Trophoblast cell (in vitro differentiated cells and primary cell): Measurements from ENCODE around the gene RAB20.

Experiments used
- DNase-seq, 2 donors: peaks; one replicate each; pipeline ENCODE4 v3.0.0-alpha.2; 2016
- H2AFZ ChIP-seq: 2 replicates; pipeline ENCODE4 v1.6.1; 2013; ENCODE audit warnings: low read length, moderate library complexity, mild to moderate bottlenecking; ENCODE audit not compliant: insufficient read depth, poor library complexity
- H2AK5ac ChIP-seq: 2 replicates; pipeline ENCODE4 v1.6.1; 2013; ENCODE audit warnings: mild to moderate bottlenecking, low read length
- H2BK120ac ChIP-seq: 2 replicates; pipeline ENCODE4 v1.6.1; 2013; ENCODE audit warnings: low read length, mild to moderate bottlenecking, moderate library complexity; ENCODE audit not compliant: insufficient read depth, poor library complexity
- H2BK12ac ChIP-seq: 2 replicates; pipeline ENCODE4 v1.6.1; 2013; ENCODE audit warnings: mild to moderate bottlenecking, low read length, moderate library complexity
- H2BK5ac ChIP-seq: 2 replicates; pipeline ENCODE4 v1.6.1; 2013; ENCODE audit warnings: low read length, low read depth, moderate library complexity, mild to moderate bottlenecking; ENCODE audit not compliant: poor library complexity
- H3K14ac ChIP-seq: 2 replicates; pipeline ENCODE4 v1.6.1; 2013; ENCODE audit warnings: mild to moderate bottlenecking, low read length
- H3K18ac ChIP-seq: 2 replicates; pipeline ENCODE4 v1.6.1; 2013; ENCODE audit warnings: mild to moderate bottlenecking, low read length
- H3K23ac ChIP-seq: 2 replicates; pipeline ENCODE4 v1.6.1; 2013; ENCODE audit warnings: low read length
- H3K27ac ChIP-seq: 2 replicates; pipeline ENCODE4 v1.5.1; 2013; ENCODE audit warnings: low read depth, mild to moderate bottlenecking, inconsistent platforms, low read length, moderate library complexity
- H3K27me3 ChIP-seq: 2 replicates; pipeline ENCODE4 v1.6.1; 2013; ENCODE audit warnings: inconsistent platforms, mild to moderate bottlenecking, low read length, moderate library complexity; ENCODE audit not compliant: insufficient read depth
- H3K36me3 ChIP-seq, 2 experiments: 1 replicate in 1 of 2; 2 replicates in 1 of 2; pipeline ENCODE4 v1.6.1; 2013; ENCODE audit warnings: low read length in 2 of 2, mild to moderate bottlenecking in 2 of 2, moderate library complexity in 1 of 2; ENCODE audit not compliant: insufficient read depth in 2 of 2, control insufficient read depth in 1 of 2
- H3K4ac ChIP-seq: 2 replicates; pipeline ENCODE4 v1.6.1; 2013; ENCODE audit warnings: low read depth, mild to moderate bottlenecking, low read length, moderate library complexity
- H3K4me1 ChIP-seq, 2 experiments: 1 replicate in 1 of 2; 2 replicates in 1 of 2; pipeline ENCODE4 v1.6.1; 2013; ENCODE audit warnings: low read length in 2 of 2, mild to moderate bottlenecking in 2 of 2, moderate library complexity in 1 of 2; ENCODE audit not compliant: insufficient read depth in 2 of 2, control insufficient read depth in 1 of 2
- H3K4me2 ChIP-seq: 2 replicates; pipeline ENCODE4 v1.6.1; 2013; ENCODE audit warnings: inconsistent platforms, mild to moderate bottlenecking, low read length, moderate library complexity
- H3K4me3 ChIP-seq: 2 replicates; pipeline ENCODE4 v1.5.1; 2013; ENCODE audit warnings: mild to moderate bottlenecking, low read depth, low read length, inconsistent platforms
- H3K79me1 ChIP-seq: one replicate; pipeline ENCODE4 v1.6.1; 2013; ENCODE audit warnings: low read length
- H3K79me2 ChIP-seq: 2 replicates; pipeline ENCODE4 v1.6.1; 2013; ENCODE audit warnings: low read length, mild to moderate bottlenecking; ENCODE audit not compliant: control insufficient read depth, insufficient read depth, poor library complexity
- H3K9ac ChIP-seq: 2 replicates; pipeline ENCODE4 v1.6.1; 2013; ENCODE audit warnings: mild to moderate bottlenecking, low read length
- H3K9me3 ChIP-seq: 2 replicates; pipeline ENCODE4 v1.6.1; 2013; ENCODE audit warnings: low read depth, mild to moderate bottlenecking, control low read depth, inconsistent platforms, low read length; ENCODE audit not compliant: insufficient read depth
- H4K12ac ChIP-seq: 2 replicates; pipeline ENCODE4 v1.6.1; 2013; ENCODE audit warnings: low read depth, mild to moderate bottlenecking, low read length, moderate library complexity
- H4K8ac ChIP-seq: 2 replicates; pipeline ENCODE4 v1.6.1; 2013; ENCODE audit warnings: low read depth, mild to moderate bottlenecking, low read length, moderate library complexity
- H4K91ac ChIP-seq: one replicate; pipeline ENCODE4 v1.6.1; 2013; ENCODE audit warnings: low read depth, mild to moderate bottlenecking, low read length, moderate library complexity
- WGBS: extraction: QIAGEN DNeasy Blood & Tissue Kit; methylation state at CpG from one replicate; pipeline ENCODE4 v1.1.7; 2013; ENCODE audit warnings: missing lambda C conversion rate; ENCODE audit not compliant: insufficient read length, insufficient coverage; ENCODE audit errors: extremely low coverage; 5-methylcytosine and 5-hydroxymethylcytosine counted together

Gene RAB20

GRCh38 chr13:110478405-110479214, 82.9 kb downstream of the RAB20 start:
- H2BK120ac ChIP-seq, result no peak overlapping the region
- H2BK5ac ChIP-seq, result no peak overlapping the region
- no peak overlapping the region for H4K91ac ChIP-seq
- H3K36me3 ChIP-seq, result peaks cover 73 to 85% of the 10 kb centered on the region in 2 experiments
- H3K79me1 ChIP-seq, result peaks cover 6% of the 10 kb centered on the region
- H2AFZ ChIP-seq, result no peak overlapping the region
- H3K9ac ChIP-seq, result no peak overlapping the region
- H3K4ac ChIP-seq, result no peak overlapping the region
- no peaks in the 10 kb centered on the region for H3K79me2 ChIP-seq
- no peaks in the 10 kb centered on the region for H3K27me3 ChIP-seq
- H4K12ac ChIP-seq, result no peak overlapping the region
- no peak overlapping the region for H3K27ac ChIP-seq
- H2BK12ac ChIP-seq, result peak overlapping the region; percentile 15
- H3K9me3 ChIP-seq, result peaks cover 10% of the 10 kb centered on the region
- H3K18ac ChIP-seq, result no peak overlapping the region
- DNase-seq, result peak in 1 of 2 donors; percentile 28
- H3K4me3 ChIP-seq, result no peak overlapping the region
- H3K14ac ChIP-seq, result no peak overlapping the region
- WGBS, result no CpG with 5 or more reads among the region's 16 CpGs
- peaks cover 6 to 12% of the 10 kb centered on the region in 2 experiments for H3K4me1 ChIP-seq
- no peak overlapping the region for H3K23ac ChIP-seq
- no peak overlapping the region for H2AK5ac ChIP-seq
- no peak overlapping the region for H4K8ac ChIP-seq
- no peak overlapping the region for H3K4me2 ChIP-seq

DNA sequence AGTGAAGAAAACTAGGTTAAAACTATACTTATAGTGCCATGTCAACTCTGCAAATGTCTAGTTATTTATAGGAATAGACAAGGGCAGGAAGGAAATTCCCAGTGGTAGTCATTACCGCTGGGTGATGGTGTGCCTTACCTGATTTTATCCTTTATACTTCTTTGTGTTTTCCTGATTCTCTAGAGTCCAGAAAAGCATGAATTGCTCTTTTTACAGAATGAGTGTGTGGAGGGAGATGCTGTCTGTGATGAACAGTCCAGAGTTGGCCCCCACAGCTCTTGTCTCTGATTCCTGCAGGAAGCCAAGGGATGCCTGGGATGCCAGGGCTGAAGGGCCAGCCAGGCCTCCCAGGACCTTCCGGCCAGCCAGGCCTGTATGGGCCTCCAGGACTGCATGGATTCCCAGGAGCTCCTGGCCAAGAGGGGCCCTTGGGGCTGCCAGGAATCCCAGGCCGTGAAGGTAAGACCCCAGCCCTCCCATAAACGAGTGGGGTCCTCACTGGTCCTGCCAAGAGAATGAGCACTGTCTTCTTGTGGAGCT, 83.7 kb downstream of the RAB20 start:
- Histone ChIP-seq H4K12ac (no peak overlapping the region), H3K79me1 (peaks cover 6% of the 10 kb centered on the region), H3K27me3 (no peaks in the 10 kb centered on the region), H3K4ac (no peak overlapping the region), H3K23ac (no peak overlapping the region), H3K9me3 (peaks cover 10% of the 10 kb centered on the region), H3K4me3 (no peak overlapping the region), H3K9ac (no peak overlapping the region), H4K8ac (no peak overlapping the region), H2BK120ac (no peak overlapping the region), H3K79me2 (no peaks in the 10 kb centered on the region), H2AK5ac (no peak overlapping the region), H2AFZ (no peak overlapping the region), H3K4me2 (no peak overlapping the region), H3K18ac (no peak overlapping the region), H3K36me3 (peaks cover 73 to 83% of the 10 kb centered on the region in 2 experiments), H3K14ac (no peak overlapping the region), H3K27ac (no peak overlapping the region), H3K4me1 (peaks cover 6 to 12% of the 10 kb centered on the region in 2 experiments), H2BK5ac (no peak overlapping the region), H4K91ac (no peak overlapping the region), H2BK12ac (no peak overlapping the region)
- WGBS, result no CpG with 5 or more reads among the region's 4 CpGs
- DNase-seq, result no peak

GRCh38 chr13:110476220-110476617, 85.3 kb downstream of the RAB20 start:
- no CpG with 5 or more reads among the region's 12 CpGs for WGBS
- no peaks in the 10 kb centered on the region for H3K79me2 ChIP-seq
- H3K4ac ChIP-seq, result no peak overlapping the region

DNA sequence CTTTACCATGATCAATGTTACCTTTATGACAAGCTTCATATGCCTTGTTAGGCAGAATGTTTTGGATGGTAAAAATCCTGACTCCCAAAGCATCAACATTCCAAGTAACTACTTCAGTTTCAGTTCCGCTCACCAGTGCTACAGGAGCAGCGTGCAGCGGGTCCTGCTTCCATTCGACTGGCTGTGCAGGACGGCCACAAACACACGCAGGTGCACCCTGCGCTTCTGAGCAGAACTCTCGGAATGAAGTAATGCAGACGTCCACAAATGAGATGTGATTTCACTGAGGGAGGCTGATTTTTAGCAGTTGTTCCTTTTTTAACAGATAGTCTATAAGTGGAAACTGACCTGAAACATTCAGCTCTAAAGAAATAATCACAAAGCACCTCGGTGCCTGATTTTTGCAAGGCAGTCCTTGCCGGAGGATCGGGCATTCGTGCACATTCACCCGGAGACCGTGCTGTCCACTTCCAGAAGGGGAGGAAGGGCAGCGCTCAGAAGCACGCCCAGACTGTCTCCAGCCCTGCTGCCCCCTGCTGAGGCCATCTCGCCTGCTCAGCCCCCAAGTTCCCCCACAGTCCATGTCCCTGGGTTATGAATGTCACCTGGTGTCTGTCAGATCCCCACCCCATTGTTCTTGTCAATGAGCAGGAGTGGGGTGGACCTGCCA, 85.8 kb downstream of the RAB20 start:
- Histone ChIP-seq H2BK120ac (no peak overlapping the region), H4K91ac (no peak overlapping the region), H3K4me3 (no peak overlapping the region), H3K18ac (no peak overlapping the region), H2BK5ac (no peak overlapping the region), H3K9me3 (peaks cover 10% of the 10 kb centered on the region), H3K9ac (no peak overlapping the region), H2AK5ac (no peak overlapping the region), H4K8ac (no peak overlapping the region), H3K4me1 (peaks cover 6 to 12% of the 10 kb centered on the region in 2 experiments), H3K79me1 (peaks cover 6% of the 10 kb centered on the region), H3K23ac (no peak overlapping the region), H3K14ac (no peak overlapping the region), H2AFZ (no peak overlapping the region), H3K4ac (no peak overlapping the region), H3K36me3 (peaks cover 73 to 84% of the 10 kb centered on the region in 2 experiments), H3K27ac (no peak overlapping the region), H2BK12ac (no peak overlapping the region), H3K79me2 (no peaks in the 10 kb centered on the region), H3K27me3 (no peaks in the 10 kb centered on the region), H4K12ac (no peak overlapping the region), H3K4me2 (no peak overlapping the region)
- no peak for DNase-seq
- WGBS, result no CpG with 5 or more reads among the region's 18 CpGs

More at GRCh38 chr13:110476220-110476617, 85.3 kb downstream of the RAB20 start:
- H2BK12ac ChIP-seq, result no peak overlapping the region
- peak overlapping the region; percentile 18 for H3K4me3 ChIP-seq
- H2AK5ac ChIP-seq, result no peak overlapping the region
- H3K9me3 ChIP-seq, result peaks cover 10% of the 10 kb centered on the region
- H3K27me3 ChIP-seq, result no peaks in the 10 kb centered on the region
- no peak overlapping the region for H3K9ac ChIP-seq
- no peak overlapping the region for H4K8ac ChIP-seq
- H4K12ac ChIP-seq, result no peak overlapping the region
- H3K18ac ChIP-seq, result no peak overlapping the region
- no peak overlapping the region for H2BK120ac ChIP-seq
- no peak overlapping the region for H3K27ac ChIP-seq
- H3K4me2 ChIP-seq, result no peak overlapping the region
- no peak for DNase-seq
- no peak overlapping the region for H2AFZ ChIP-seq
- peaks cover 71 to 82% of the 10 kb centered on the region in 2 experiments for H3K36me3 ChIP-seq
- no peak overlapping the region for H2BK5ac ChIP-seq
- H3K23ac ChIP-seq, result no peak overlapping the region
- peaks cover 6% of the 10 kb centered on the region for H3K79me1 ChIP-seq
- no peak overlapping the region for H3K14ac ChIP-seq
- H4K91ac ChIP-seq, result no peak overlapping the region
- H3K4me1 ChIP-seq, result peaks cover 6 to 12% of the 10 kb centered on the region in 2 experiments
